ENCODE measurements around the gene KRTAP4-6. TPM values are rescaled to one million over a fixed set of nuclear protein-coding genes. Genes with fewer than 3 reads are reported as not detected.

The KRTAP4-6 gene
- polyA plus RNA-seq, 1 of the 3 experiments (the other 2 are of a cell fraction) = not detected

- WGBS (ENCODE audit: low lambda C conversion rate) = 0% methylated on average over 2 of the region's 2 CpGs
- ChIA-PET POLR2A (no interaction called here), CTCF (interaction anchor here (1.0 to 1.3 kb wide), 2 partner anchors 135 to 362 kb away, joined by 3 to 7 read pairs; no protein-coding TSS in a partner anchor)
- H2AFZ ChIP-seq (ENCODE audit: low read depth) = no peak overlapping the region
- H3K9me2 ChIP-seq = no peaks in the 10 kb centered on the region
- H3K4me3 ChIP-seq (ENCODE audit: low read depth in 2 of 2, low read length in 1 of 2) = no peak overlapping the region
- no peak overlapping the region for H3K4me2 ChIP-seq
- no peaks in the 10 kb centered on the region for H3K4me1 ChIP-seq (ENCODE audit: control insufficient read depth in 1 of 2, insufficient read depth in 2 of 2, low read depth in 1 of 2, low read length in 1 of 2)
- TF ChIP-seq FOXM1 (IDR thresholded peaks at IDR 0.05; ENCODE audit: low read depth) (no peak), ELF1 (IDR thresholded peaks at IDR 0.05) (no peak), POLR2AphosphoS5 (IDR thresholded peaks at IDR 0.05; ENCODE audit: low read depth, low read length) (no peak), SMC3 (IDR thresholded peaks at IDR 0.05; ENCODE audit: low read depth, low read length) (no peak), FOSL2 (IDR thresholded peaks at IDR 0.05; ENCODE audit: borderline replicate concordance, low read depth) (no peak), MXI1 (IDR thresholded peaks at IDR 0.05; ENCODE audit: low read depth, low read length) (no peak), JUND (IDR thresholded peaks at IDR 0.05) (no peak), RCOR1 (IDR thresholded peaks at IDR 0.05; ENCODE audit: low read length) (no peak), RXRA (IDR thresholded peaks at IDR 0.05; ENCODE audit: borderline replicate concordance, low read depth) (no peak), YY1 (IDR thresholded peaks at IDR 0.05; ENCODE audit: low read depth) (no peak), SIN3A (IDR thresholded peaks at IDR 0.05; ENCODE audit: borderline replicate concordance, low read depth, low read length) (no peak), NRF1 (IDR thresholded peaks at IDR 0.05; ENCODE audit: low read depth, low read length) (no peak), EZH2phosphoT487 (IDR thresholded peaks at IDR 0.05; ENCODE audit: borderline replicate concordance, low read depth) (no peak), TCF12 (IDR thresholded peaks at IDR 0.05) (no peak), RFX5 (IDR thresholded peaks at IDR 0.05; ENCODE audit: low read length) (no peak), CHD2 (IDR thresholded peaks at IDR 0.05; ENCODE audit: low read length, partially characterized antibody) (no peak)
- TF ChIP-seq, protein P1, sequence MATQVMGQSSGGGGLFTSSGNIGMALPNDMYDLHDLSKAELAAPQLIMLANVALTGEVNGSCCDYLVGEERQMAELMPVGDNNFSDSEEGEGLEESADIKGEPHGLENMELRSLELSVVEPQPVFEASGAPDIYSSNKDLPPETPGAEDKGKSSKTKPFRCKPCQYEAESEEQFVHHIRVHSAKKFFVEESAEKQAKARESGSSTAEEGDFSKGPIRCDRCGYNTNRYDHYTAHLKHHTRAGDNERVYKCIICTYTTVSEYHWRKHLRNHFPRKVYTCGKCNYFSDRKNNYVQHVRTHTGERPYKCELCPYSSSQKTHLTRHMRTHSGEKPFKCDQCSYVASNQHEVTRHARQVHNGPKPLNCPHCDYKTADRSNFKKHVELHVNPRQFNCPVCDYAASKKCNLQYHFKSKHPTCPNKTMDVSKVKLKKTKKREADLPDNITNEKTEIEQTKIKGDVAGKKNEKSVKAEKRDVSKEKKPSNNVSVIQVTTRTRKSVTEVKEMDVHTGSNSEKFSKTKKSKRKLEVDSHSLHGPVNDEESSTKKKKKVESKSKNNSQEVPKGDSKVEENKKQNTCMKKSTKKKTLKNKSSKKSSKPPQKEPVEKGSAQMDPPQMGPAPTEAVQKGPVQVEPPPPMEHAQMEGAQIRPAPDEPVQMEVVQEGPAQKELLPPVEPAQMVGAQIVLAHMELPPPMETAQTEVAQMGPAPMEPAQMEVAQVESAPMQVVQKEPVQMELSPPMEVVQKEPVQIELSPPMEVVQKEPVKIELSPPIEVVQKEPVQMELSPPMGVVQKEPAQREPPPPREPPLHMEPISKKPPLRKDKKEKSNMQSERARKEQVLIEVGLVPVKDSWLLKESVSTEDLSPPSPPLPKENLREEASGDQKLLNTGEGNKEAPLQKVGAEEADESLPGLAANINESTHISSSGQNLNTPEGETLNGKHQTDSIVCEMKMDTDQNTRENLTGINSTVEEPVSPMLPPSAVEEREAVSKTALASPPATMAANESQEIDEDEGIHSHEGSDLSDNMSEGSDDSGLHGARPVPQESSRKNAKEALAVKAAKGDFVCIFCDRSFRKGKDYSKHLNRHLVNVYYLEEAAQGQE (IDR thresholded peaks at IDR 0.05; ENCODE audit: low read depth, low read length) = no peak
- TF ChIP-seq, protein P2, sequence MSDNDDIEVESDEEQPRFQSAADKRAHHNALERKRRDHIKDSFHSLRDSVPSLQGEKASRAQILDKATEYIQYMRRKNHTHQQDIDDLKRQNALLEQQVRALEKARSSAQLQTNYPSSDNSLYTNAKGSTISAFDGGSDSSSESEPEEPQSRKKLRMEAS (IDR thresholded peaks at IDR 0.05; ENCODE audit: low read depth) = no peak
- TF ChIP-seq, protein P3, sequence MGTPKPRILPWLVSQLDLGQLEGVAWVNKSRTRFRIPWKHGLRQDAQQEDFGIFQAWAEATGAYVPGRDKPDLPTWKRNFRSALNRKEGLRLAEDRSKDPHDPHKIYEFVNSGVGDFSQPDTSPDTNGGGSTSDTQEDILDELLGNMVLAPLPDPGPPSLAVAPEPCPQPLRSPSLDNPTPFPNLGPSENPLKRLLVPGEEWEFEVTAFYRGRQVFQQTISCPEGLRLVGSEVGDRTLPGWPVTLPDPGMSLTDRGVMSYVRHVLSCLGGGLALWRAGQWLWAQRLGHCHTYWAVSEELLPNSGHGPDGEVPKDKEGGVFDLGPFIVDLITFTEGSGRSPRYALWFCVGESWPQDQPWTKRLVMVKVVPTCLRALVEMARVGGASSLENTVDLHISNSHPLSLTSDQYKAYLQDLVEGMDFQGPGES (IDR thresholded peaks at IDR 0.05; ENCODE audit: low read depth, low read length) = no peak
- H3K9me3 ChIP-seq = no peaks in the 10 kb centered on the region
- H3K27ac ChIP-seq (ENCODE audit: low read depth in 2 of 2, low read length in 1 of 2) = no peak overlapping the region
- no peak overlapping the region for H3K9ac ChIP-seq
- no peaks in the 10 kb centered on the region for H3K36me3 ChIP-seq (replicated peaks in 1 of 2; ENCODE audit: control insufficient read depth in 1 of 2, insufficient read depth in 2 of 2, low read length in 1 of 2)
- peaks cover 12% of the 10 kb centered on the region; the same call in 1 of the 2 replicates for H3K27me3 ChIP-seq (ENCODE audit: insufficient read depth)
- H3F3A ChIP-seq (replicated peaks; ENCODE audit: insufficient read depth) = no peaks in the 10 kb centered on the region
- DNase-seq = no peak
- no peaks in the 10 kb centered on the region for H3K79me2 ChIP-seq (ENCODE audit: insufficient read depth)
- H4K20me1 ChIP-seq (ENCODE audit: insufficient read depth) = no peaks in the 10 kb centered on the region
These were observed 46.5 kb upstream of the KRTAP4-6 start for GRCh38 chr17:41186872-41187271.

Data from SK-N-SH (cell line).